PFSK-1 (cell line): ENCODE measurements around the gene PIWIL4.

Source experiments
- FOXP2 ChIP-seq: optimal IDR thresholded peaks from 2 replicates; pipeline ENCODE3; 2011; ENCODE audit warnings: borderline replicate concordance, control low read depth, inconsistent platforms; ENCODE audit not compliant: insufficient read depth; ENCODE audit errors: extremely low read length, extremely low read depth
- POLR2AphosphoS5 ChIP-seq: IDR thresholded peaks from 2 replicates; pipeline ENCODE4 v1.6.1; 2012; ENCODE audit warnings: low read depth, mild to moderate bottlenecking, control low read depth, low read length, moderate library complexity
- SIN3A ChIP-seq: IDR thresholded peaks from 2 replicates; pipeline ENCODE4 v1.6.1; 2012; ENCODE audit warnings: mild to moderate bottlenecking, low read length, moderate library complexity, borderline replicate concordance; ENCODE audit not compliant: insufficient read depth
- TAF1 ChIP-seq: IDR thresholded peaks from 2 replicates; pipeline ENCODE4 v1.6.1; 2012; ENCODE audit warnings: low read length, control low read depth, borderline replicate concordance; ENCODE audit not compliant: insufficient read depth
- TF ChIP-seq, protein P1 (sequence below), 2 experiments: IDR thresholded peaks; 2 replicates each; pipeline versions ENCODE4 v1.6.1 to v1.8.0; 2011 to 2012; ENCODE audit warnings: low read depth in 2 of 2, low read length in 2 of 2, control low read depth in 1 of 2, inconsistent platforms in 1 of 2, mild to moderate bottlenecking in 1 of 2, moderate library complexity in 1 of 2; ENCODE audit not compliant: insufficient read depth in 1 of 2

PIWIL4 gene

GRCh38 chr11:94650756-94651155 lies 83.6 kb downstream of the PIWIL4 start:
- TF ChIP-seq TAF1, result no peak
- TF ChIP-seq SIN3A, result no peak
- TF ChIP-seq, protein P1, sequence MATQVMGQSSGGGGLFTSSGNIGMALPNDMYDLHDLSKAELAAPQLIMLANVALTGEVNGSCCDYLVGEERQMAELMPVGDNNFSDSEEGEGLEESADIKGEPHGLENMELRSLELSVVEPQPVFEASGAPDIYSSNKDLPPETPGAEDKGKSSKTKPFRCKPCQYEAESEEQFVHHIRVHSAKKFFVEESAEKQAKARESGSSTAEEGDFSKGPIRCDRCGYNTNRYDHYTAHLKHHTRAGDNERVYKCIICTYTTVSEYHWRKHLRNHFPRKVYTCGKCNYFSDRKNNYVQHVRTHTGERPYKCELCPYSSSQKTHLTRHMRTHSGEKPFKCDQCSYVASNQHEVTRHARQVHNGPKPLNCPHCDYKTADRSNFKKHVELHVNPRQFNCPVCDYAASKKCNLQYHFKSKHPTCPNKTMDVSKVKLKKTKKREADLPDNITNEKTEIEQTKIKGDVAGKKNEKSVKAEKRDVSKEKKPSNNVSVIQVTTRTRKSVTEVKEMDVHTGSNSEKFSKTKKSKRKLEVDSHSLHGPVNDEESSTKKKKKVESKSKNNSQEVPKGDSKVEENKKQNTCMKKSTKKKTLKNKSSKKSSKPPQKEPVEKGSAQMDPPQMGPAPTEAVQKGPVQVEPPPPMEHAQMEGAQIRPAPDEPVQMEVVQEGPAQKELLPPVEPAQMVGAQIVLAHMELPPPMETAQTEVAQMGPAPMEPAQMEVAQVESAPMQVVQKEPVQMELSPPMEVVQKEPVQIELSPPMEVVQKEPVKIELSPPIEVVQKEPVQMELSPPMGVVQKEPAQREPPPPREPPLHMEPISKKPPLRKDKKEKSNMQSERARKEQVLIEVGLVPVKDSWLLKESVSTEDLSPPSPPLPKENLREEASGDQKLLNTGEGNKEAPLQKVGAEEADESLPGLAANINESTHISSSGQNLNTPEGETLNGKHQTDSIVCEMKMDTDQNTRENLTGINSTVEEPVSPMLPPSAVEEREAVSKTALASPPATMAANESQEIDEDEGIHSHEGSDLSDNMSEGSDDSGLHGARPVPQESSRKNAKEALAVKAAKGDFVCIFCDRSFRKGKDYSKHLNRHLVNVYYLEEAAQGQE (IDR thresholded peaks at IDR 0.05; ENCODE audit: insufficient read depth in 1 of 2, low read depth in 2 of 2, low read length in 2 of 2), result 0 out of 4 replicates have a peak, but pooled peaks of 1 of the 2 experiments have one; percentile 19

- TF ChIP-seq TAF1, result no peak
- TF ChIP-seq FOXP2, result no peak
- no peak for TF ChIP-seq POLR2AphosphoS5
- no peak for TF ChIP-seq SIN3A
- TF ChIP-seq, protein P1 (IDR thresholded peaks at IDR 0.05; ENCODE audit: insufficient read depth in 1 of 2, low read depth in 2 of 2, low read length in 2 of 2), result no peak
These were observed 85.6 kb downstream of the PIWIL4 start for GRCh38 chr11:94652735-94653284.

DNA sequence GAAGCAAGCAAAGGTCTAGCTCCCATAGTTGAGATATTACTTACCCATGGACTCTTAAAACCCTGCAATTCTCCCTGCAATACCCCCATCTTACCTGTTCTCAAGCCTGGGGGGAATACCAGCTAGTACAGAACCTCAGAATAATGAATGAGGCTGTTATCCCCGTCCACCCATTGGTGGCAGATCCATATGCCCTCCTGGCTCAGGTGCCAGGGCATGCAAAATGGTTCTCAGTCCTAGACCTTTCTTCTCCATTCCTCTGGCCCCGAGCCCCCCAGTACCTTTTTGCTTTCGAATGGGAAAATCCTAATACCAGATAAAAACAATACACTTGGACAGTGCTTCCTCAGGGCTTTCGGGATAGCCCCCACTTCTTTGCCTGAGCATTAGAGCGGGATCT lies 86.4 kb downstream of the PIWIL4 start:
- TF ChIP-seq POLR2AphosphoS5 (no peak), FOXP2 (no peak)
- TF ChIP-seq, protein P1 (IDR thresholded peaks at IDR 0.05; ENCODE audit: insufficient read depth in 1 of 2, low read depth in 2 of 2, low read length in 2 of 2), result no peak

DNA sequence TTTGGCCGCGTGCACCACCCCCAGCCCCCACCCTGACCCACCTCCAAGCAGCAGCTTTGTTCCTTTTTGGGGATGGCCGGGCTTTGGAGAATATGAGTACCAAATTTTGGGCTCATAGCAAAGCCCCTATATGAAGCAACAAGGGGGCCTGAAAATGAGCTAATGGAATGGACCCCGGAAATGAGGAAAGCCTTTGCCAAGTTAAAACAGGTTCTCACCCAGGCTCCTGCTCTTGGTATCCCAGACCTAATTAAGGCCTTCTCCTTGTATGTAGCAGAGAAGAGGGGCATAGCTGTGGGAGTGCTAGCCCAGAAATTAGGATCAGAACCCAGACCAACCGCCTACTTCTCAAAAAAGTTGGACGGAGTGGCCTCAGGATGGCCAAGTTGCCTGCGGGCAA lies 87.0 kb downstream of the PIWIL4 start:
- TF ChIP-seq TAF1 (no peak), SIN3A (no peak), POLR2AphosphoS5 (no peak), FOXP2 (no peak)
- TF ChIP-seq, protein P1 (IDR thresholded peaks at IDR 0.05; ENCODE audit: insufficient read depth in 1 of 2, low read depth in 2 of 2, low read length in 2 of 2), result no peak

DNA sequence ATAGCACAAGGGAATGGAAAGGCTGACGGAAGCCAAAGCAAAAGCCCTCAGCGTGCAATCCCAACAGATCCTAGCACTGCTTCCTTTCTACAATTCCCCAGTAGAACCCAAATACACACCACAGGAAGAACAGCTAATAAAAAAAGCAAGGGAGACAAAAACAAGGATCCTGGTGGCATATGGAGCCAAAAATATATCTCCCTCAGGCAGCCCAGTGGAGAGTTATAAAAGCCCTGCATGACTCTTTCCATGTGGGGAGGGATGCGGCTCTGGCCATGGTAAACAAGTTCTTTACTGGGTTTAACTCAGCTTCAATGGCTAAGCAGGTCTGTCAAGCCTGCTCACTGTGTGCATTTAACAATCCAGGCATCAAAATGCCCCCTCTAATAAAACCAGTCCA lies 88.1 kb downstream of the PIWIL4 start:
- TF ChIP-seq, protein P1 (IDR thresholded peaks at IDR 0.05; ENCODE audit: insufficient read depth in 1 of 2, low read depth in 2 of 2, low read length in 2 of 2), result no peak
- TF ChIP-seq SIN3A (no peak), TAF1 (no peak), POLR2AphosphoS5 (no peak)
